C4-2B (cell line): ENCODE measurements around the gene IL3RA.

ENCODE experiments used
- CTCF ChIP-seq: fragments of 450-650 bp; conservative IDR thresholded peaks from 2 replicates; pipeline ENCODE4 v1.5.1; 2017; ENCODE audit warnings: mild to moderate bottlenecking
- ZFX ChIP-seq: fragments of 450-650 bp; IDR thresholded peaks from 2 replicates; pipeline ENCODE4 v1.6.1; 2017

GRCh38 chrX:1292575-1293290 is 43.9 kb upstream of the IL3RA start:
- TF ChIP-seq CTCF (no peak), ZFX (no peak)
